Astrocyte (in vitro differentiated cells and primary cell): ENCODE results near the gene ATRIP.
"Not testable (repeated sequence)": the region's sequence is repeated elsewhere in the genome, so short reads cannot be mapped to it uniquely, and the experiment has no call there.

Source experiments
- EZH2 ChIP-seq: IDR thresholded peaks from 2 replicates; pipeline ENCODE4 v1.6.1; 2012; ENCODE audit warnings: mild to moderate bottlenecking, low read length, inconsistent platforms; ENCODE audit not compliant: insufficient read depth
- TF ChIP-seq, protein P1 (sequence below): IDR thresholded peaks from 2 replicates; pipeline ENCODE4 v1.5.1; 2011; ENCODE audit warnings: low read depth, mild to moderate bottlenecking, inconsistent platforms, low read length, moderate library complexity; ENCODE audit not compliant: insufficient read depth

- TF ChIP-seq, protein P1, sequence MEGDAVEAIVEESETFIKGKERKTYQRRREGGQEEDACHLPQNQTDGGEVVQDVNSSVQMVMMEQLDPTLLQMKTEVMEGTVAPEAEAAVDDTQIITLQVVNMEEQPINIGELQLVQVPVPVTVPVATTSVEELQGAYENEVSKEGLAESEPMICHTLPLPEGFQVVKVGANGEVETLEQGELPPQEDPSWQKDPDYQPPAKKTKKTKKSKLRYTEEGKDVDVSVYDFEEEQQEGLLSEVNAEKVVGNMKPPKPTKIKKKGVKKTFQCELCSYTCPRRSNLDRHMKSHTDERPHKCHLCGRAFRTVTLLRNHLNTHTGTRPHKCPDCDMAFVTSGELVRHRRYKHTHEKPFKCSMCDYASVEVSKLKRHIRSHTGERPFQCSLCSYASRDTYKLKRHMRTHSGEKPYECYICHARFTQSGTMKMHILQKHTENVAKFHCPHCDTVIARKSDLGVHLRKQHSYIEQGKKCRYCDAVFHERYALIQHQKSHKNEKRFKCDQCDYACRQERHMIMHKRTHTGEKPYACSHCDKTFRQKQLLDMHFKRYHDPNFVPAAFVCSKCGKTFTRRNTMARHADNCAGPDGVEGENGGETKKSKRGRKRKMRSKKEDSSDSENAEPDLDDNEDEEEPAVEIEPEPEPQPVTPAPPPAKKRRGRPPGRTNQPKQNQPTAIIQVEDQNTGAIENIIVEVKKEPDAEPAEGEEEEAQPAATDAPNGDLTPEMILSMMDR: not testable (repeated sequence)
- TF ChIP-seq EZH2: not testable (repeated sequence)
Measured at GRCh38 chr3:48482822-48483221, 36.3 kb downstream of the ATRIP start.
